GM19023 (cell line): ENCODE data around the gene TNK2.

Experiments used
- ATAC-seq: cut with Tn5 transposase; IDR thresholded peaks from one replicate; pipeline ENCODE4 v1.9.1; 2021; ENCODE audit warnings: mild to moderate bottlenecking, moderate library complexity; ENCODE audit not compliant: unreplicated experiment

Gene TNK2

GRCh38 chr3:195886181-195887141 is 21.9 kb downstream of the TNK2 start:
- no peak for ATAC-seq

DNA sequence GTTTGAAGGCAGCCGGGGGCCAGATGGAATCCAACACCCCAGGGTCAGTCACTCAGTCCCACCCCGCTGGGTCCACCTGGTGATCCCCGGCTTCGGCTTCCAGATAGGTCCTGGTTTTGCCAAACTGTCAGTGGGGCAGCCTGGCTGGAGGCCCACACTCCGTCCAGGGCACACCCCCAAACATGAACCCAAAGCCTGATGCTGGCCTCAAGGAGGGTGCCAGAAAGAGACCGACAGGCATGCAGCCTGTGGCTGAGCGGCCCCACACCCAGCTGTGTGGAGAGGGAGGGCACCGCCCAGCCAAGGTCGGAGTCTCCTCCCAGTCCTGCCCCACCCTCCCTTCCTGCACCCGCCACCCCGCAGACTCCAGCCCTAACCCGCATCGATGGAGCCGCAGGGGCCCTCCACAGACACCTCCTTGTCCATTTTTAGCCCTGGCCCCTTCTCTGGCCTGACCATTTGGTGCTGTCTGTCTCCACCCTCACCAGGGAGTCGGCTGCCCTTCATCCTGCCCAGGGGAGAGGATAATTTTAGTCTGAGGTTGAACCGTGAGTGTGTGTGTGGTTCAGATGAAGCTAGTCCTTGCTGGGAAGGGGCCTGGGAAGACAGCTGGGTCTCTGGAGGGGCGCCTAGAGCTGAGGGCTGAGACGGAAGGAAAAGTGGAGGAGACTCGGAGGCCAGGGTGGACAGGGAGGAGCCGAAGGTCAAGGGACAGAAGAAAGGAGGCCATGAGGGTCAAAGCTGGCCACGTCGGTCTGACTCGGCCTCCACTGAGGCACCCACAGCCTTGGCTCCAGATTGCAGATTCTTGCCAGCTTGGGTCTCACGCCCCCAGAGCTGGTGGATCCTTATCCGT is 23.1 kb downstream of the TNK2 start:
- ATAC-seq: no peak

DNA sequence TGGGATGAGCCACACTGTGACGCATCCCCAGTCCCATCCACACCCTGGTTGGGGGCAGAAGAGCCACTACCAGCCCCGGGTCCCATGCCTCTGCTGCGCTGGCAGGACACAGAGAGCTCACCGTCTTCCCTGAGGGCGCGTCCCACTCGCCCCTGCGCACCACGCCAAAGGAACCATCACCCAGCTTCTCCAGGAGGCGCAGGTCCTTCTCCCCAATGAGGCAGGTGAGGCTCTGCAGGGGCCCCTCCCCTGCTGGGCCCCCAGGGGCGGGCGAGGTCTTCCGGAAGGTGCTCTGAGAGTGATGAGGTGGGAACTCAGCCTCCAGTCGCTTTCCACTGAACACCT is 23.7 kb downstream of the TNK2 start:
- no peak for ATAC-seq

- no peak for ATAC-seq
Observed at GRCh38 chr3:195883801-195884200, 24.6 kb downstream of the TNK2 start.

DNA sequence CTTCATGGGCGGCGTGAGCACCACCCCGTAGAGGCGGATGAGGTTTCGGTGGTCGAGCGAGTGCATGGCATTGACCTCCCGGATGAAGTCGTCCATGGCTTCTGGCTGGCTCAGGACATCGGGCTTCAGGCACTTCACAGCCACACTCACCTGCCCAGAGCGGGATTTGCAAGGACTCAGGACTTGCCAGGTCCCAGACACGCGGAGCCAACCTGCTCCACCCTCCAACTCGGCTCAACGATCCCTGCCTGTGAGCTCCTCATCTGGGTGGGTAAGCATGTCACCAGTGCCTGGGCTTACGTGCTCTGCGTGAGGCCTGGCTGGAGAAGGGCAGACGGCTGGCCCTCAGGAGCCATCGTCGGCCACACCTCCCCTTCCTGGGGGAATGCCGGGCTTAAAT is 25.2 kb downstream of the TNK2 start:
- ATAC-seq: no peak

- no peak for ATAC-seq
Observed at GRCh38 chr3:195882002-195882441, 26.3 kb downstream of the TNK2 start.

GRCh38 chr3:195881276-195881988 is 26.9 kb downstream of the TNK2 start:
- ATAC-seq: no peak

GRCh38 chr3:195880037-195880431 is 28.3 kb downstream of the TNK2 start:
- ATAC-seq: no peak

- ATAC-seq: no peak
Observed at GRCh38 chr3:195879416-195880036, 28.8 kb downstream of the TNK2 start.

GRCh38 chr3:195878424-195879274 is 29.7 kb downstream of the TNK2 start:
- no peak for ATAC-seq

DNA sequence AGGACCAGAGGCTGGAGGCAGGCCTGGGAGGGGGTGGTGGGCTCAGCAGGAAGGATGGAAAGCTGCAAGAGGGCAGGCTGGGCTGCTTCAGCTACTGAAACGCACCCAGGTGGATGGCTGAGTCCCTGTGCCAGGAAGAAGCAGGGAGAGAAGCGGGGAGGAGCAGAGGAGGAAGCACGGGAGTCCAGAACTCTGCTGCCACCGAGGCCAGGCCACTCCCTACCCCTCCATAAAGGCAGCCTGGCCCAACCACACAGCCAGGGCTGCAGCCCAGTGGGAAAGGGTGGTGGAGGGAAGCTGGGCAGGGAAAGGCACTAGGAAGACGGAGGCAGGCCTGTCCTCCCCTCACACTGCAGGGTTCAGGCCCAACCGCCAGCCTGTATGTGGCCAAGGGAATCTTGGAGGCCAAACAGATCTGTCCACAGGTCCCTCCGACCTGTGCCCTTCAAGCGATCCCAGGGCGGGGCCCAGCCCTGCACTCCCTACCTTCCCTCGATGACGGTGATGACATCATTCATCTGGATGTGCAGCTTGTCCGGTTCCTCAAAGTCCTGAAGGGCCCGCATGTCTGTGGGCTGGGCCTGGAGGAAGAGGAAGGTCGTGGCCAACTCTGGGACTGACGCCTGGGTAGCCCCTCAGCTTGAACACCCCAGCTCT is 30.5 kb downstream of the TNK2 start:
- no peak for ATAC-seq

- no peak for ATAC-seq
Observed at GRCh38 chr3:195877136-195877715, 31.1 kb downstream of the TNK2 start.

- ATAC-seq: no peak
Observed at GRCh38 chr3:195876297-195877064, 31.9 kb downstream of the TNK2 start.

DNA sequence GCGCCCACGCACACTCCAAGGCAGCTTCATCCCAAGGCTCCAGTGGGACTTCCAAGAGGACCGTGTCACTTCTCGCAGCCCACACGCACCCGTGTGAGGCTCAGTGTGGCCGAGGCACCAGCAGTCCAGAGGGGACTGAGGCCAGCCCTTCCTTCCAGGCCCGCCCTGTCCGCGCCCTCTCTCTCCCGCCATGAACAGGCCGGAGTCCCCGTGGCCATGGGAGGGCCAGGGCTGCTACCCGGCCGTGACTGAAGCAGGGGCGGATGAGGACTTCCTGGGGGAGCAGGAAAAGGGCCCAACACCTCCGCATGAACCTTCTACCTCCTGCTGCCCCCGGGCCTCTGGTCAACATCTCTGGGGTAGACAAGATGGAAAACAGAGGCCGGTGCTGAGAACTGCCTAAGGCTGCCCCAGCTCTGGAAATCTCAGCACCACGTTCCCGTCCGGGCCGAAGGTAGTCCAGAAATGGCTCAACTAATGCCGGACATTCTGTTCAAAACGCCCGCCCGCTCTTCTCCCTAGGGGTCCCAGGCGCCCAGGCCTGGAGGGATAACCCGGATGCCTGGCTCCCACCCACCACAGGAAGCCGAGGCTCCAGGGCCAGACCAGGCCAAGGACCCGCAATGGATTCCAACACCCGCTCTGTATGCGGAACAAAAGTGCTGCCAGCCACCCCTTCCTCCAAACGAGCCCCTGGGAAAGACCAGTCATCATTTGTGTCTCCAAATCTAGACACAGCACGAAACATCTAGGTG is 32.7 kb downstream of the TNK2 start:
- no peak for ATAC-seq

- no peak for ATAC-seq
Observed at GRCh38 chr3:195873971-195874370, 34.4 kb downstream of the TNK2 start.

DNA sequence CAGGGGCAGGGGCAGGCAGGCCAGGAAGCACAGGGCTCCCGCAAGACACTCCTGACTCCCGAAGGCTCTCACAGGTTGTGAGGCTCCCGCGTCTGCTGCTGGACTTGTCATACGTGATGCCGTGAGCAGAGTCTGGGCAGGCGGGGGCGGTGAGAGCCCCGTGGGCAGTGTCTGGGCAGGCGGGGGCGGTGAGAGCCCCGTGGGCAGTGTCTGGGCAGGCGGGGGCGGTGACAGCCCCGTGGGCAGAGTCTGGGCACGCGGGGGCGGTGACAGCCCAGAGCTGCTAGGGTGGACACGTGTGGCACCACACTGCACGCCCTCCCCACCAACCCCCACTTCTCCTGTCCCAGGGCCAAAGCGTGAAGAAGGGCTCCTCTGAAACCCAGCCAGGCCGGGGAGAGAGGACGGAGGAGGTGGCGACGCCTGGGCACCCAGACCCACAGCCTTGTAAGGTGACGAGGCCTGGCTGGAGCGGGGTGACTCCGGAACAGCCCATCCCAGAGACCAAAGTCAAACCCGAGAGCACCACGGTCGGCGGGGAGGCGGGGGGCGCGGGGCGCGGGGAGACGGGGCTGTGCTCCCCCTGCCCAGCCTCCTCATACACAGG is 35.0 kb downstream of the TNK2 start:
- no peak for ATAC-seq

GRCh38 chr3:195872800-195873199 is 35.6 kb downstream of the TNK2 start:
- no peak for ATAC-seq
